Ectodermal cell (in vitro differentiated cells): Measurements from ENCODE around the gene FAM72A.
"Not testable (repeated sequence)": the region's sequence is repeated elsewhere in the genome, so short reads cannot be mapped to it uniquely, and the experiment has no call there.

Experiments used
- H3K27ac ChIP-seq: 2 replicates; pipeline ENCODE4 v1.7.0; 2013; ENCODE audit warnings: mild to moderate bottlenecking, low read depth, low read length; ENCODE audit not compliant: insufficient read depth, poor library complexity, severe bottlenecking
- H3K27me3 ChIP-seq: 2 replicates; pipeline ENCODE4 v1.7.0; 2013; ENCODE audit warnings: mild to moderate bottlenecking, low read length; ENCODE audit not compliant: insufficient read depth, control insufficient read depth, poor library complexity, severe bottlenecking
- H3K36me3 ChIP-seq: one replicate; pipeline ENCODE4 v1.7.0; 2013; ENCODE audit warnings: low read length; ENCODE audit not compliant: control insufficient read depth, insufficient read depth
- H3K4me1 ChIP-seq: one replicate; pipeline ENCODE4 v1.7.0; 2013; ENCODE audit warnings: low read length; ENCODE audit not compliant: control insufficient read depth, insufficient read depth
- H3K4me3 ChIP-seq: 2 replicates; pipeline ENCODE4 v1.7.0; 2013; ENCODE audit warnings: low read depth, low read length, control low read depth; ENCODE audit not compliant: insufficient read depth
- H3K9me3 ChIP-seq: 2 replicates; pipeline ENCODE4 v1.7.0; 2013; ENCODE audit warnings: mild to moderate bottlenecking, low read length, moderate library complexity; ENCODE audit not compliant: control insufficient read depth
- WGBS, 2 experiments: methylation state at CpG; one replicate each; pipeline ENCODE4 v1.1.7; 2013; ENCODE audit warnings: missing lambda C conversion rate in 2 of 2; 5-methylcytosine and 5-hydroxymethylcytosine counted together

The FAM72A gene

GRCh38 chr1:206231989-206232388 is 29.4 kb upstream of the FAM72A start:
- not testable (repeated sequence) for H3K9me3 ChIP-seq

DNA sequence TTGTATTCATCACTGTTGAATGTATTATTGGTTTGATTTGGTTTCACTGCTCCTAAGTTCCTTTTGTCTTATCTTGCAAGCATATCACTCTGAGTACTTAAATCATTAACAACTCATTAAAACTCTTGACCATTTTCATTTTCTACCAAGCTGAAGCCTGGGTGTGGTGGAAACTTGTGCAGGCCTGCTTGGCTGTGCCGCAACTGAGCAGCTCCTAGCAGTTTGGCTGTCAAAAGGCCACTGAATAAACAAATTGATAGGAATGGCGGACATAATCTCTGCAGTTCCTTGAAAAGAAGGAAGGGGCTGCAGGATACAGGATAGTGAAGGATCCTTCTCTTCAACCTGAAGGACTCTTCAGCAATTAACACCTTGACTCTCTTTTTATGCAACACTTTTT is 26.6 kb upstream of the FAM72A start:
- H3K27ac ChIP-seq, H3K4me1 ChIP-seq, H3K36me3 ChIP-seq, H3K27me3 ChIP-seq, H3K9me3 ChIP-seq, H3K4me3 ChIP-seq: not testable (repeated sequence)
- WGBS, 2 experiments = no CpG with 5 or more reads among the region's 2 CpGs

More at GRCh38 chr1:206231989-206232388, 29.4 kb upstream of the FAM72A start:
- H3K27ac ChIP-seq, H3K27me3 ChIP-seq, H3K36me3 ChIP-seq, H3K4me3 ChIP-seq, H3K4me1 ChIP-seq: not testable (repeated sequence)
- 90 to 96% methylated on average over 3 to 5 of the region's 9 CpGs for WGBS, 2 experiments

DNA sequence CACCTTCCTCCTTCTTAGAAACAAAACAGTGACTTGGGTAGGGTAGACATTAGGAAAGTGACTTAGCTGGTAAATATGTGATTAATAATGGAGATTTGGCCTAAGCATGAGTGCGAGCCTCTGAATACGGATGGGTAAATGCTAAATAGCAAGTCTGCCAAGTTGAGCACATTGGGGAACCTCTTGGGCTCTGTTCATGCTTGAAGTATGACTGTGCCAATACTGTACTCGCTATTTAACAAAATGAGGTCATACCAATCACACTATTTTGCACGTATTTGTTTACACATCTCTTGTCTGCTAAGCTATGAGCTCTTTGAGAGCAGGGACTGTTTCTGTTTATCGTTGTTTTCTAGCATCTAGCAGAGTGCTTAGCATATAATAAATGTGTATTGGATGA is 24.2 kb upstream of the FAM72A start:
- not testable (repeated sequence) for H3K9me3 ChIP-seq, H3K4me3 ChIP-seq, H3K4me1 ChIP-seq, H3K36me3 ChIP-seq, H3K27me3 ChIP-seq, H3K27ac ChIP-seq
- WGBS, 2 experiments = 91 to 100% methylated on average over 2 of the region's 5 CpGs

GRCh38 chr1:206225386-206225785 is 22.7 kb upstream of the FAM72A start:
- not testable (repeated sequence) for H3K27ac ChIP-seq, H3K36me3 ChIP-seq, H3K4me1 ChIP-seq, H3K9me3 ChIP-seq, H3K27me3 ChIP-seq, H3K4me3 ChIP-seq
- 80 to 85% methylated on average over 1 to 2 of the region's 4 CpGs for WGBS, 2 experiments

DNA sequence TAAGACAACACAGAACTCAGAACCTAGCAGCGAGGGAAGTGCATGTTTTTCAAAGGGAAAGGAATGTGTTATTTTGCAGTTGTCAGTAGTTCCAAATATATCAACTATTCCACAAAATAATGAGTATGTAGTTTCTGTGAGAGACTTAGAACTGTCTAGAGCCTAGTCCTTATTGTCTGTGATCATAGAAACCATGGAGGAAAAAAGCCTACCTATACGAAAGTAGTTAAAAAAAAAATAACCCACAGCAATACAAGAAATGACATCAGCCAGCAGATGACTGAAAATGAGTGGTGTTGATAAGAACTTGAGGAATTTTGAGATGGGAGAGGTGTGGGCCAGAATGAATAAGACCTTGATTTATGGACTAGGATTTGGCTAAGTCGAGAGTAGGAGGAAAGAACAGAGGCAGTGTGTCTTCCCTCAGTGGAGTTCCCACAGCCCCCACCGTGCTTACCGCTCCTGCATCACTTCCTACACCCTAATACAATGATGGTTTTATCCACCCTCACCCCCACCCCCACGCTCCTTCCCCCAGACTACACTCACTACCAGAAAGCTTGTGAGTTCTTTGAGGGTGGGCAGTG is 21.6 kb upstream of the FAM72A start:
- H3K9me3 ChIP-seq, H3K4me3 ChIP-seq, H3K4me1 ChIP-seq, H3K27me3 ChIP-seq, H3K27ac ChIP-seq, H3K36me3 ChIP-seq: not testable (repeated sequence)
- no CpG with 5 or more reads among the region's 6 CpGs for WGBS, 2 experiments

- H3K9me3 ChIP-seq, H3K27ac ChIP-seq, H3K36me3 ChIP-seq, H3K27me3 ChIP-seq, H3K4me3 ChIP-seq, H3K4me1 ChIP-seq: not testable (repeated sequence)
- no CpG with 5 or more reads among the region's 4 CpGs for WGBS, 2 experiments
Observed at GRCh38 chr1:206221585-206221984, 18.9 kb upstream of the FAM72A start.

DNA sequence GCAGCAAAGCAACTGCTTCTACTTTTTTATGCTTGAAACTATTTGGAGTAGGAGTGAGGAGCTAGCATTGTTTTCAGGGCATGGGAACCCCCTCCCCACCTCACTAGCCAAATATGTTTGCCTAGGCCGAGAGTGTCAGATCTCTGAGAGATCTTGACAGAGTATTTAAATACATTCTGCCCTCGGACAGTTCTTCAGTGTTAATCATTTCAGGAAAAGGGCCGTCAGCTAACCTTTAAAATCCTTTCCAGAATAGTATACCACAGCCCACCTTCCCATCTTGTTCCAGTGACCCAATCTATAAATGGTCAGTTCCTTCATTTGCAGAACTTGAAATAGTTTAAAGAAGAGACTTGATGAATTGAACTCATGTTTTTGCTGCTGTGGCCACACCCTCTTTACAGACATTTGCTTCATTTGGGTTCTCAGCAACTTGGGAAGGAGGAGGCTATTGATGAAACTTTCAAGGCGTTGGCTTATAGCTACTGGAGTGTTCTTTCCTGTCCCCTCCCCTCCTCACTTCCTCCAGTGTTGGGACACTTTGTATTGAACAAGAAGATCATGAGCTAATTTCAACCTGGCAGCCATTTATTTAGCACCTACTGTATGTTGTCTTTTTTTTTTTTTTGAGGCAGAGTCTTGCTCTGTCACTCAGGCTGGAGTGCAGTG is 17.8 kb upstream of the FAM72A start:
- not testable (repeated sequence) for H3K9me3 ChIP-seq, H3K4me3 ChIP-seq, H3K27me3 ChIP-seq, H3K27ac ChIP-seq, H3K4me1 ChIP-seq, H3K36me3 ChIP-seq
- WGBS, 2 experiments = 82 to 90% methylated on average over 2 to 3 of the region's 4 CpGs

GRCh38 chr1:206219514-206220331 is 17.1 kb upstream of the FAM72A start:
- WGBS, 2 experiments = 93 to 100% methylated on average over 2 to 3 of the region's 13 CpGs
- H3K36me3 ChIP-seq, H3K4me3 ChIP-seq, H3K27me3 ChIP-seq, H3K9me3 ChIP-seq, H3K27ac ChIP-seq, H3K4me1 ChIP-seq: not testable (repeated sequence)

DNA sequence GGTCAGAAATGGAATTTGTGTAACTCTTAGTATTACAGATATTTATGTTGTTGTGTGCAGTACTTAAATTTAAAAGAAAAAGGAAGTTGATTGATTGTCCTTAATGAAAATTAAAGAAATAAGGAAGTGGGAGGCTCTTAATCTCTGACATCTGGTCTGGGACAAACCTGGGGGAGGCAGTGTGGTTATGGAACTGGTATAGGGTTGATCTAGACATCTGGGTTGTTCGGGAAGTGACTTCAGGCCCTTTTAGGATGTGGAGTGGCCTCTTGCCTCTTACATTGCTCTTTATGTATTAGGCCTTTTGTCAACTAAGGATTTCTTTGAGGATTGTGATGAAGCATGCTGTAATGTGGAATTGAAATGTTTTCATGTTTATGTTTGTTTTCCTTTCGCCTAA is 16.1 kb upstream of the FAM72A start:
- no CpG with 5 or more reads among the region's 2 CpGs for WGBS, 2 experiments
- not testable (repeated sequence) for H3K4me3 ChIP-seq, H3K9me3 ChIP-seq, H3K27me3 ChIP-seq, H3K27ac ChIP-seq, H3K36me3 ChIP-seq, H3K4me1 ChIP-seq

DNA sequence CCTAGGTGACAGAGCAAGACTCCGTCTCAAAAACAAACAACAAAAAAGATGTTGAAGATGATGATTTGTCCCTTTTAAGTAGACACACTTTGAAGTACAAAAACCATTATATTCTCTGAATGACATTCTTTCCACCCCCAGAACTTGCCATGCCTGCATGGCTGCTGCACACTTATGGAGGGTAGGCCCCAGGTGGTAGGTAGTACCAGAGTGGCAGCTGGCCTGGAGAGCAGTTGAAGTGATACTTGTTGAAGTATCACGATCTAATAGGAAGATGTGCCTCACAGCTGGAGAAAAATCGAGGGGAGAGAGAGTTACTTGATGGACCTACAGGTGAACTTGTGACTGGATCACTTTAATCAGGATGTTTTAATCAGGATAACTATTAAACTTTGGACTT is 15.6 kb upstream of the FAM72A start:
- H3K9me3 ChIP-seq, H3K27me3 ChIP-seq, H3K36me3 ChIP-seq, H3K27ac ChIP-seq, H3K4me3 ChIP-seq, H3K4me1 ChIP-seq: not testable (repeated sequence)
- 100% methylated on average over 2 of the region's 3 CpGs for WGBS, 2 experiments
